ENCODE results near the gene FAM174A.

DNA sequence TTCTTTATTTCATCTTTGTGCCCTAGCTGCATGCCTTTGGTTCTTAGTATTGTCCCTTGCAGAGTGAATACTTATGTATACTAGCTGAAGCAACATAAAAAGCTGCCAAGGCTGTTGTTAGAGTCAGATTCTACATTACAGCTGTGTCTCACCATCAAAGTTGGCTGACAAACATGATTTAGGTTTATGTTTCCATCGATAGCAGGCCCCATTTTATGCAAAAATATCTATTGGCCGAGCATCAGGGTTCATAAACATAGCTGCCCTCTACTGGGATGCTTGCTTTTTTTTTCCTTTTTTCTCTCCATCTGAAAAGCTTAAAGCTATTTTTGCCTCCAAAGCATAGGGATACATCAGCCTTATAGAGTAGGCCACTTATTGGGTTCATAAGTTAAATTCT lies 68.0 kb downstream of the FAM174A start:
- no peak for TF ChIP-seq YY1 (IDR thresholded peaks at IDR 0.05; ENCODE audit: insufficient read depth, insufficient read length)
- no peak for TF ChIP-seq ZNF274 (IDR thresholded peaks at IDR 0.05; ENCODE audit: low read depth, low read length)

Measured in NT2/D1 (cell line).